ENCODE measurements around the gene THOC3.
"Not testable (repeated sequence)": the region's sequence is repeated elsewhere in the genome, so short reads cannot be mapped to it uniquely, and the experiment has no call there.

DNA sequence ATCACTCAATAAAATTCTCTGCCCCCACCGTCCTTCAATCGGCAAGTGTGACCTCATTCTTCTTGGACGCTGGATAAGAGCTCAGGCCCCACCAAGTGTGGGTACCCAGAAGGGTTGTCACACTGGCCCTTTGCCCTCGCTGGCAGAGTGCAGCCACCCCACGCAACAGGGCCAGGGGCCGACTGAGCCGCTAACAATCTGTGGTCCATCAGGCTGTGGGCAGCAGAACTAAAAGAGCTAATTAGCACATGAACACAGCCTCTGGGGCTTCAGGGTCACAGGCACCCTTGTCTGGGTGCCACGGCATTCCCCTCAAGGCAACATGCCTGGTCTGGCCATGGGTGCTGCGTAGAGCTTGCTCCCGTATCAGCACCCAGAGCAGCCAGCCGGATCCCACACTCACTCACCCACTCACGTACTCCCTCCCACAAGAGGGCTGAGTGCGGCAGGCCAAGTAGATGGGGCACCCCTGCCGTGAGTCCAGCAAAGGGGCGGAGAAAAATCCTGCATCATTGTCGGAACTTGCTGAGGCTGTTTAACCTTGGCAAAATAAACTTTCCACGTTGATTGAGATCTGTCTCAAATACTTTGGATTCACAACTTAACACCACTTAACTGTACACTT, 11.4 kb upstream of the THOC3 start:
- TF ChIP-seq, protein P1, sequence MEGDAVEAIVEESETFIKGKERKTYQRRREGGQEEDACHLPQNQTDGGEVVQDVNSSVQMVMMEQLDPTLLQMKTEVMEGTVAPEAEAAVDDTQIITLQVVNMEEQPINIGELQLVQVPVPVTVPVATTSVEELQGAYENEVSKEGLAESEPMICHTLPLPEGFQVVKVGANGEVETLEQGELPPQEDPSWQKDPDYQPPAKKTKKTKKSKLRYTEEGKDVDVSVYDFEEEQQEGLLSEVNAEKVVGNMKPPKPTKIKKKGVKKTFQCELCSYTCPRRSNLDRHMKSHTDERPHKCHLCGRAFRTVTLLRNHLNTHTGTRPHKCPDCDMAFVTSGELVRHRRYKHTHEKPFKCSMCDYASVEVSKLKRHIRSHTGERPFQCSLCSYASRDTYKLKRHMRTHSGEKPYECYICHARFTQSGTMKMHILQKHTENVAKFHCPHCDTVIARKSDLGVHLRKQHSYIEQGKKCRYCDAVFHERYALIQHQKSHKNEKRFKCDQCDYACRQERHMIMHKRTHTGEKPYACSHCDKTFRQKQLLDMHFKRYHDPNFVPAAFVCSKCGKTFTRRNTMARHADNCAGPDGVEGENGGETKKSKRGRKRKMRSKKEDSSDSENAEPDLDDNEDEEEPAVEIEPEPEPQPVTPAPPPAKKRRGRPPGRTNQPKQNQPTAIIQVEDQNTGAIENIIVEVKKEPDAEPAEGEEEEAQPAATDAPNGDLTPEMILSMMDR (IDR thresholded peaks at IDR 0.05; ENCODE audit: control extremely low read depth in 1 of 3, insufficient read depth in 1 of 3, low read depth in 1 of 3, low read length in 3 of 3), result not testable (repeated sequence)
- not testable (repeated sequence) for TF ChIP-seq EGR1 (IDR thresholded peaks at IDR 0.05; ENCODE audit: borderline replicate concordance, low read depth, low read length); EZH2 (IDR thresholded peaks at IDR 0.05; ENCODE audit: low read depth, low read length, severe bottlenecking); ZNF274 (IDR thresholded peaks at IDR 0.05; ENCODE audit: borderline replicate concordance, extremely low read depth, low read length); POLR2AphosphoS5 (IDR thresholded peaks at IDR 0.05; ENCODE audit: low read depth, low read length); TAF1 (IDR thresholded peaks at IDR 0.05; ENCODE audit: low read depth, low read length); RFX5 (IDR thresholded peaks at IDR 0.05; ENCODE audit: borderline replicate concordance, low read depth, low read length); EP300 (IDR thresholded peaks at IDR 0.05; ENCODE audit: borderline replicate concordance in 1 of 2, low read depth in 2 of 2, low read length in 2 of 2)
- TF ChIP-seq, protein P2, sequence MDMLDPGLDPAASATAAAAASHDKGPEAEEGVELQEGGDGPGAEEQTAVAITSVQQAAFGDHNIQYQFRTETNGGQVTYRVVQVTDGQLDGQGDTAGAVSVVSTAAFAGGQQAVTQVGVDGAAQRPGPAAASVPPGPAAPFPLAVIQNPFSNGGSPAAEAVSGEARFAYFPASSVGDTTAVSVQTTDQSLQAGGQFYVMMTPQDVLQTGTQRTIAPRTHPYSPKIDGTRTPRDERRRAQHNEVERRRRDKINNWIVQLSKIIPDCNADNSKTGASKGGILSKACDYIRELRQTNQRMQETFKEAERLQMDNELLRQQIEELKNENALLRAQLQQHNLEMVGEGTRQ (IDR thresholded peaks at IDR 0.05; ENCODE audit: low read length), result not testable (repeated sequence)
